ENCODE measurements around the gene CFAP410. TPM values are rescaled to one million over a fixed set of nuclear protein-coding genes. Genes with fewer than 3 reads are reported as not detected.

The CFAP410 gene
- total and polyA plus RNA-seq, 2 of the 4 experiments (the other 2 are of a cell fraction), result 3.8 to 10.3 TPM

GRCh38 chr21:44291078-44291935 is 47.9 kb downstream of the CFAP410 start:
- Histone ChIP-seq H2BK15ac (ENCODE audit: low read depth, low read length) (no peak overlapping the region), H2AK9ac (replicated peaks; ENCODE audit: low read depth, low read length, poor library complexity) (no peak overlapping the region), H3K9me3 (ENCODE audit: control insufficient read depth, insufficient read depth, low read length) (no peaks in the 10 kb centered on the region), H3K9me1 (ENCODE audit: insufficient read depth, low read length) (no peaks in the 10 kb centered on the region), H3K27me3 (ENCODE audit: control insufficient read depth, insufficient read depth, low read length) (peaks cover 23% of the 10 kb centered on the region; the same call in 1 of the 2 replicates), H3K79me1 (ENCODE audit: low read depth in 1 of 2, low read length in 2 of 2) (no peaks in the 10 kb centered on the region), H3K36me3 (ENCODE audit: control insufficient read depth, insufficient read depth, low read length) (no peaks in the 10 kb centered on the region), H4K91ac (ENCODE audit: insufficient read depth, low read depth, low read length) (no peak overlapping the region), H4K5ac (ENCODE audit: low read depth, low read length) (no peak overlapping the region), H3K4me2 (ENCODE audit: low read depth, low read length) (no peak overlapping the region), H2BK120ac (ENCODE audit: low read depth, low read length) (no peak overlapping the region), H2AFZ (replicated peaks; ENCODE audit: low read length, poor library complexity) (no peak overlapping the region), H4K8ac (ENCODE audit: low read depth in 2 of 2, low read length in 2 of 2) (no peak overlapping the region), H4K20me1 (ENCODE audit: insufficient read depth, low read length) (no peaks in the 10 kb centered on the region), H3K4me1 (ENCODE audit: control insufficient read depth, insufficient read depth, low read length) (no peaks in the 10 kb centered on the region), H3K23ac (ENCODE audit: low read depth, low read length) (no peak overlapping the region), H3K14ac (replicated peaks; ENCODE audit: low read depth, low read length) (no peak overlapping the region), H2BK5ac (ENCODE audit: low read depth, low read length, poor library complexity, severe bottlenecking) (no peak overlapping the region), H3K4me3 (ENCODE audit: insufficient read depth, low read depth, low read length) (no peak overlapping the region), H3K4ac (ENCODE audit: low read depth, low read length) (no peak overlapping the region), H2BK20ac (ENCODE audit: low read depth, low read length) (no peak overlapping the region), H3K56ac (ENCODE audit: extremely low read depth, insufficient read depth, low read length) (no peak overlapping the region), H3K27ac (ENCODE audit: insufficient read depth, low read length) (no peak overlapping the region), H3K9ac (ENCODE audit: low read depth, low read length) (no peak overlapping the region), H2AK5ac (ENCODE audit: low read depth, low read length) (no peak overlapping the region), H3K18ac (ENCODE audit: low read depth, low read length) (no peak overlapping the region)
- dilution Hi-C loops (cut with HindIII; ENCODE audit: low sequenced_read_pairs, unreplicated experiment) (no loop called here), in situ Hi-C loops (cut with MboI; ENCODE audit: low sequenced_read_pairs) (no loop called here), intact Hi-C loops (cut with micrococcal nuclease) (no loop called here)
- ChIA-PET POLR2A (ENCODE audit: unreplicated experiment) (no interaction called here), CTCF (no interaction called here)
- ATAC-seq (ENCODE audit: low read depth), result no peak
- no TSS peak for BruUV-seq (replicated peaks)
- DNase-seq, result no peak
- WGBS, 2 experiments (ENCODE audit: extremely low coverage in 2 of 2, insufficient read length in 1 of 2), result 82% methylated on average over 4 of the region's 33 CpGs; no CpG with 5 or more reads in 1 of the 2 experiments
- TF ChIP-seq CHD1 (IDR thresholded peaks at IDR 0.05; ENCODE audit: low read depth, low read length) (no peak), SMC3 (IDR thresholded peaks at IDR 0.05; ENCODE audit: low read depth, low read length) (no peak), MAZ (IDR thresholded peaks at IDR 0.05; ENCODE audit: borderline replicate concordance, low read depth, low read length) (no peak), RAD21 (IDR thresholded peaks at IDR 0.05; ENCODE audit: low read length) (no peak), MXI1 (IDR thresholded peaks at IDR 0.05; ENCODE audit: borderline replicate concordance, low read depth, low read length) (no peak), CTCF (conservative IDR thresholded peaks at IDR 0.05; ENCODE audit: low read depth, low read length) (no peak), USF2 (IDR thresholded peaks at IDR 0.05; ENCODE audit: low read depth, low read length) (no peak), RCOR1 (IDR thresholded peaks at IDR 0.05; ENCODE audit: insufficient replicate concordance, low read length) (no peak), POLR2A (IDR thresholded peaks at IDR 0.05; ENCODE audit: low read depth, low read length) (no peak), FOS (IDR thresholded peaks at IDR 0.05; ENCODE audit: low read depth, low read length) (no peak), BHLHE40 (IDR thresholded peaks at IDR 0.05; ENCODE audit: low read depth, low read length) (no peak), ELK1 (IDR thresholded peaks at IDR 0.05; ENCODE audit: borderline replicate concordance, low read depth, low read length) (no peak), NFE2L2 (IDR thresholded peaks at IDR 0.05; ENCODE audit: low read depth, low read length) (no peak), CEBPB (IDR thresholded peaks at IDR 0.05; ENCODE audit: low read depth, low read length) (no peak), MAFK (IDR thresholded peaks at IDR 0.05; ENCODE audit: low read depth, low read length) (no peak)
